SH-SY5Y (cell line): ENCODE results near the gene PRKCZ.

ENCODE experiments used
- GATA2 ChIP-seq: IDR thresholded peaks from 2 replicates; pipeline ENCODE4 v1.6.1; 2011; ENCODE audit warnings: mild to moderate bottlenecking, low read depth, low read length
- GATA3 ChIP-seq: IDR thresholded peaks from 2 replicates; pipeline ENCODE4 v1.6.1; 2011; ENCODE audit warnings: low read depth, mild to moderate bottlenecking, low read length, moderate library complexity

DNA sequence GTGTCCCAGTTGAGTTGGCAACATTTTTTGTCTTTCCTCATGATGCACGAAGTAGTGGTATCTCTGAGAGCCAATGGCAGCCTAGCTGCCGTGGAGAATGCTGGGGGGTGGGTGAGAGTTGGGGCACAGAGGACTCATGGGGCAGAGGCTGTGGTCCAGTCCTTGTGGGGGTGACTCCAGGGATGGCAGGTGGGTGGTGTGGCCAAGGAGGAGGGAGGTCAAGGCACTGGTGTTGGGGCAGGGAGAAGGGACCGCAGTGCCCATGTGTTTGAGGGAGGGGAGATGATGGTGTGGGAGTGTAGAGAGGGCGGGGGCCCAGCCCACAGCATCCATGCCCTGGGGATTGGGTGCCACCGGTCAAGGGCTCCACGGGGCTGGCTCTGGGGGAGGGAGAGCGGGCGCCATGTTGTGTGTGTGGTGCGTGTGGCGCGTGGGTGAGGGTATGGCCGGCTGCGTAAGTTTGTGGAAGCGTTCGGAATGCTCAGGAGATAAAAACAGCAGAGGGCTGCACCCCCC is 63.5 kb downstream of the PRKCZ start:
- TF ChIP-seq GATA3, result no peak
- no peak for TF ChIP-seq GATA2
